Measurements from ENCODE around the gene TRERF1.

Gene TRERF1

GRCh38 chr6:42367353-42368011, 84.2 kb downstream of the TRERF1 start:
- Histone ChIP-seq H3K36me3 (ENCODE audit: insufficient read depth, low read length) (no peaks in the 10 kb centered on the region), H3K4me3 (no peak overlapping the region), H3K9ac (ENCODE audit: insufficient read length) (no peak overlapping the region), H3K9me3 (ENCODE audit: low read depth, low read length) (no peaks in the 10 kb centered on the region), H3K27ac (no peak overlapping the region)
- DNase-seq (ENCODE audit: low read depth, low spot score): no peak
- TF ChIP-seq EZH2 (IDR thresholded peaks at IDR 0.05) (no peak), FOXP2 (optimal IDR thresholded peaks at IDR 0.05; ENCODE audit: control extremely low read depth, extremely low read length, insufficient read depth) (no peak)

DNA sequence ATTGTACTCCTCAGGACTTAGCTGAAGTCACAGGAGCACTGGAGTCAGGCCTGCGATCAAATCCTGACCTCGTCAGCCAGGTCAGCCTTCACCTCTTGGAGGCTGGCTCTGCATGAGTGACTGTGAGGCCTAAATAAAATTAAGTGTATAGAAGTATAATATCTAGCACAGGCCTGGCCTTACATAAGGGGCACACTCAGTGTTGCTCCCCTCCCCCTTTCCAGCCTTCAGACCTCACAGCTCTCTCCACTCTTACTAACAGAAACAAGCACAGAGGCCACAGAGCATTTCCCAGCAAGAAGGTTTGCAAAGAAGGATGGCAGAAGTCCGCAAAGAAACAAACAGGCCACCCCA, 84.8 kb downstream of the TRERF1 start:
- DNase-seq (ENCODE audit: low read depth, low spot score): no peak
- no peak overlapping the region for H3K9ac ChIP-seq (ENCODE audit: insufficient read length)
- H3K4me3 ChIP-seq: no peak overlapping the region
- no peaks in the 10 kb centered on the region for H3K9me3 ChIP-seq (ENCODE audit: low read depth, low read length)
- H3K36me3 ChIP-seq (ENCODE audit: insufficient read depth, low read length): no peaks in the 10 kb centered on the region
- TF ChIP-seq EZH2 (IDR thresholded peaks at IDR 0.05) (no peak), FOXP2 (optimal IDR thresholded peaks at IDR 0.05; ENCODE audit: control extremely low read depth, extremely low read length, insufficient read depth) (no peak), POLR2AphosphoS5 (IDR thresholded peaks at IDR 0.05; ENCODE audit: borderline replicate concordance, low read depth, low read length) (no peak)
- H3K27ac ChIP-seq: no peak overlapping the region

DNA sequence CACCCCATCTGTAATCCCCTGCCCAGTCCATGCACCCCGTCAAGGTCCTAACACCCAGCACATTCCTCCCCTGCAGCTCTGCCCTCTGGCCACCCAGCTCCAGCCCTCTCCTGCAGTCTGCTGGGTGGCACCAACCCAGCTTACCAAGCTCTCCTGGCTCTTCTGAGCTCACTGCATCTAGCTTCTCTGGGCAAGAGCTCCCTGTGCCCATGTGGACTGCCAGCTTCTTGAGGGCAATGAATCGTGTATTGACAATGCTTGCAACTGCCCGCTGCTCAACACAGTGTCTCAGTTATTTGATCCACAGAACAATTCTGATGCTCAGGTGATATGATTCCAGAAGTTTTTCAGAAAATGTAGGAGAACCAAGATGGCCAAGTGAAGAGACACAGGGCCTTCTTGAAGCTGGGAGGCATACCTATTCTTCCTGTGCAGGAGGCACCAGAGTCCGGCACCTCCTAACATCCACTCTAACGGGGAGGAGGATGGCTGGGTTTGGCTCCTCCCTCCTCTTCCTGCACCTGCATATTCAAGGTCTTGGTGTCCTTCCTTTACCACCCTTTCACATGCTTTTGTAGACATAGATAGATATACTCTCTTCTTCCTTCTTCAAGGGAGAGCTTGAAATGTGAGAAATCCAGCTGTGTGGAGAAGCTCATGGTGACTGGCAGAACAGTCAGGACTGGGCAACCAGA, 85.6 kb downstream of the TRERF1 start:
- Histone ChIP-seq H3K27ac (no peak overlapping the region), H3K9ac (ENCODE audit: insufficient read length) (no peak overlapping the region)
- DNase-seq (ENCODE audit: low read depth, low spot score): no peak

GRCh38 chr6:42365021-42365420, 86.7 kb downstream of the TRERF1 start:
- Histone ChIP-seq H3K9me3 (ENCODE audit: low read depth, low read length) (no peaks in the 10 kb centered on the region), H3K9ac (ENCODE audit: insufficient read length) (no peak overlapping the region), H3K4me3 (no peak overlapping the region), H3K27ac (no peak overlapping the region), H3K36me3 (ENCODE audit: insufficient read depth, low read length) (no peaks in the 10 kb centered on the region)
- TF ChIP-seq POLR2AphosphoS5 (IDR thresholded peaks at IDR 0.05; ENCODE audit: borderline replicate concordance, low read depth, low read length) (no peak), FOXP2 (optimal IDR thresholded peaks at IDR 0.05; ENCODE audit: control extremely low read depth, extremely low read length, insufficient read depth) (no peak), EZH2 (IDR thresholded peaks at IDR 0.05) (no peak)
- no peak for DNase-seq (ENCODE audit: low read depth, low spot score)

More for the DNA sequence above, 85.6 kb downstream of the TRERF1 start:
- H3K4me3 ChIP-seq: no peak overlapping the region
- H3K9me3 ChIP-seq (ENCODE audit: low read depth, low read length): no peaks in the 10 kb centered on the region
- no peak for TF ChIP-seq EZH2 (IDR thresholded peaks at IDR 0.05)
- TF ChIP-seq FOXP2 (optimal IDR thresholded peaks at IDR 0.05; ENCODE audit: control extremely low read depth, extremely low read length, insufficient read depth): no peak
- TF ChIP-seq POLR2AphosphoS5 (IDR thresholded peaks at IDR 0.05; ENCODE audit: borderline replicate concordance, low read depth, low read length): no peak
- H3K36me3 ChIP-seq (ENCODE audit: insufficient read depth, low read length): no peaks in the 10 kb centered on the region

DNA sequence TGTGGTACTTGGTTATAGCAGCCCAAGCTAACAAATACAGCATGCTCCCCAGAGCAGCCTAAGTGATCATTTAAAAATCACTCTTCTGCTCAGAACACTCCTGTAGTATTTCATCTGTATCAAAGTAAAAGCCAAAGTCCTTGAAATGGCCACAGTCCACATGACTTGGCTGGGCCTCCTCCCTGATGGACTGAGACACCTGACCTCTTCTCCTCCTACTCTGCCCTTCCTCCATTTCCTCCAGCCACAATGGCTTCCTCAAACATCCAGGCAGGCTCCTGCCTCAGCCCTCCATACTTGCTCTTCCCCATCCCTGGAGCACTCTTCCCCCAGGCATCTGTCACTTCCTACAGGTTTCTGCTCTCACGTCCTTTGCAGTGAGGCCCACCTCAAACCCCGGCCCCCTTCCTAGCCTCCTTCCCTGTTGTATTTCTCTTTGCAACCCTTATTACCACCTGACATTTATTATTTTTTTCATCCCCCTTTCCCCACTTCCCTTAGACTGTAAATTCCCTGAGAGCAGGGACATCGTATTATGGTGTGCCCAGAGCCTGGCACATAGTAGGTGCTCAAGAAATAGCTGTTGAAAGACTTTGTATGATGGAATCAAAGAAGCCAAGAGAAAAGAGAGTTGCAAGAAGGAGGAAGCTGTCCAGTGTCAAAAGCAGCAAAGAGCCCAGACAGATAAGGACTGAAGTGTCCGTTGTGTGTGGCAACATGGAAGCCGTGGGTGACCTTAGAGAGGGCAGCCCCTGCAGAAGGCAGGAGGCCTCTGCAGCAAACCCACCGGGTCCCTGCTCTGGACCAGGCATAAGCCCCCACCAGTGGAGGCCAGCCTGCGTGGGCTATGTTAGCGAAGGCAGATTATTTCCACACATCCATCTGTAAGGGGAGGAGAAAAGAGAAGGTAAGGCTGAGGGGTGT, 87.5 kb downstream of the TRERF1 start:
- Histone ChIP-seq H3K4me3 (no peak overlapping the region), H3K9me3 (ENCODE audit: low read depth, low read length) (no peaks in the 10 kb centered on the region), H3K27ac (no peak overlapping the region), H3K36me3 (ENCODE audit: insufficient read depth, low read length) (no peaks in the 10 kb centered on the region), H3K9ac (ENCODE audit: insufficient read length) (no peak overlapping the region)
- DNase-seq (ENCODE audit: low read depth, low spot score): no peak
- TF ChIP-seq EZH2 (IDR thresholded peaks at IDR 0.05): no peak
- TF ChIP-seq FOXP2 (optimal IDR thresholded peaks at IDR 0.05; ENCODE audit: control extremely low read depth, extremely low read length, insufficient read depth): no peak

- no peak for TF ChIP-seq FOXP2 (optimal IDR thresholded peaks at IDR 0.05; ENCODE audit: control extremely low read depth, extremely low read length, insufficient read depth)
- TF ChIP-seq EZH2 (IDR thresholded peaks at IDR 0.05): no peak
- TF ChIP-seq POLR2AphosphoS5 (IDR thresholded peaks at IDR 0.05; ENCODE audit: borderline replicate concordance, low read depth, low read length): no peak
- Histone ChIP-seq H3K36me3 (ENCODE audit: insufficient read depth, low read length) (no peaks in the 10 kb centered on the region; the same call in 1 of the 2 replicates), H3K27ac (no peak overlapping the region), H3K9me3 (ENCODE audit: low read depth, low read length) (no peaks in the 10 kb centered on the region), H3K9ac (ENCODE audit: insufficient read length) (no peak overlapping the region), H3K4me3 (no peak overlapping the region)
- DNase-seq (ENCODE audit: low read depth, low spot score): no peak
Observed at GRCh38 chr6:42361036-42361435, 90.7 kb downstream of the TRERF1 start.

GRCh38 chr6:42359021-42359420, 92.7 kb downstream of the TRERF1 start:
- Histone ChIP-seq H3K27ac (no peak overlapping the region), H3K9ac (ENCODE audit: insufficient read length) (no peak overlapping the region), H3K4me3 (no peak overlapping the region), H3K9me3 (ENCODE audit: low read depth, low read length) (no peaks in the 10 kb centered on the region), H3K36me3 (ENCODE audit: insufficient read depth, low read length) (no peaks in the 10 kb centered on the region; the same call in 1 of the 2 replicates)
- DNase-seq (ENCODE audit: low read depth, low spot score): no peak
- TF ChIP-seq POLR2AphosphoS5 (IDR thresholded peaks at IDR 0.05; ENCODE audit: borderline replicate concordance, low read depth, low read length) (no peak), FOXP2 (optimal IDR thresholded peaks at IDR 0.05; ENCODE audit: control extremely low read depth, extremely low read length, insufficient read depth) (no peak), EZH2 (IDR thresholded peaks at IDR 0.05) (no peak)

DNA sequence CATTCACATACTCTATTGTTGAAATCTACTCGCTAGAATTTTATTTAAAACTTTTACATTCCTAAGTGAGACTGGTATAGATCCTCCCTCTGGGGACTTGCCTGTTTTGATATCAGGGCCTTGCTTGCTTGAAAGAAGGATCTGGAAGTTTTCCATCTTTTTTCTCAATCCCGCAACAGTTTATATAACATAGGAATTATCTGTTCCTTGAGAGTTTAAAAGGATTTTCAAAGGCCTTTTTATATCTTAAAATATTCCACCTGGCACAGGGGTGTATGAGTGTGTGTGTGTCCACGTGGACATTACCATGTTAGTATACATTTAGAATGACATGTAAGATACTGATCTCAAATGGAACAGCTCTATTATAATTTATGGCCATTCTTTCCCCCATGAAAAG, 96.3 kb downstream of the TRERF1 start:
- Histone ChIP-seq H3K27ac (no peak overlapping the region), H3K9me3 (ENCODE audit: low read depth, low read length) (no peaks in the 10 kb centered on the region), H3K36me3 (ENCODE audit: insufficient read depth, low read length) (no peaks in the 10 kb centered on the region; the same call in 1 of the 2 replicates), H3K9ac (ENCODE audit: insufficient read length) (no peak overlapping the region), H3K4me3 (no peak overlapping the region)
- DNase-seq (ENCODE audit: low read depth, low spot score): no peak
- TF ChIP-seq POLR2AphosphoS5 (IDR thresholded peaks at IDR 0.05; ENCODE audit: borderline replicate concordance, low read depth, low read length) (no peak), FOXP2 (optimal IDR thresholded peaks at IDR 0.05; ENCODE audit: control extremely low read depth, extremely low read length, insufficient read depth) (no peak), EZH2 (IDR thresholded peaks at IDR 0.05) (no peak)

All from SK-N-MC (cell line).